ENCODE data around the gene CDH13. TPM values are rescaled to one million over a fixed set of nuclear protein-coding genes. Genes with fewer than 3 reads are reported as not detected.

The CDH13 gene
- polyA plus RNA-seq, 4 donors = 9.4 to 16.6 (median 13.4) TPM

- no peak for DNase-seq (ENCODE audit: low read depth in 4 of 4, low spot score in 2 of 4)
These were observed 393.2 kb downstream of the CDH13 start for GRCh38 chr16:83019963-83020362.

- no peak for DNase-seq (ENCODE audit: low read depth in 4 of 4, low spot score in 2 of 4)
These were observed 394.3 kb downstream of the CDH13 start for GRCh38 chr16:83021045-83021444.

- no peak for DNase-seq (ENCODE audit: low read depth in 4 of 4, low spot score in 2 of 4)
These were observed 395.0 kb downstream of the CDH13 start for GRCh38 chr16:83021746-83022145.

GRCh38 chr16:83023011-83023410 lies 396.2 kb downstream of the CDH13 start:
- DNase-seq (ENCODE audit: low read depth in 4 of 4, low spot score in 2 of 4) = no peak

GRCh38 chr16:83023640-83024039 lies 396.9 kb downstream of the CDH13 start:
- no peak for DNase-seq (ENCODE audit: low read depth in 4 of 4, low spot score in 2 of 4)

GRCh38 chr16:83027973-83028372 lies 401.2 kb downstream of the CDH13 start:
- DNase-seq (ENCODE audit: low read depth in 4 of 4, low spot score in 2 of 4) = no peak

GRCh38 chr16:83029467-83029866 lies 402.7 kb downstream of the CDH13 start:
- DNase-seq (ENCODE audit: low read depth in 4 of 4, low spot score in 2 of 4) = no peak

- DNase-seq (ENCODE audit: low read depth in 4 of 4, low spot score in 2 of 4) = no peak
These were observed 404.8 kb downstream of the CDH13 start for GRCh38 chr16:83031524-83031923.

GRCh38 chr16:83037102-83037501 lies 410.3 kb downstream of the CDH13 start:
- no peak for DNase-seq (ENCODE audit: low read depth in 4 of 4, low spot score in 2 of 4)

- no peak for DNase-seq (ENCODE audit: low read depth in 4 of 4, low spot score in 2 of 4)
These were observed 411.1 kb downstream of the CDH13 start for GRCh38 chr16:83037884-83038283.

GRCh38 chr16:83040174-83040573 lies 413.4 kb downstream of the CDH13 start:
- no peak for DNase-seq (ENCODE audit: low read depth in 4 of 4, low spot score in 2 of 4)

- no peak for DNase-seq (ENCODE audit: low read depth in 4 of 4, low spot score in 2 of 4)
These were observed 417.8 kb downstream of the CDH13 start for GRCh38 chr16:83044589-83044988.

- DNase-seq (ENCODE audit: low read depth in 4 of 4, low spot score in 2 of 4) = no peak
These were observed 419.0 kb downstream of the CDH13 start for GRCh38 chr16:83045790-83046189.

- DNase-seq (ENCODE audit: low read depth in 4 of 4, low spot score in 2 of 4) = no peak
These were observed 419.9 kb downstream of the CDH13 start for GRCh38 chr16:83046664-83047063.

GRCh38 chr16:83051451-83051850 lies 424.7 kb downstream of the CDH13 start:
- DNase-seq (ENCODE audit: low read depth in 4 of 4, low spot score in 2 of 4) = no peak

GRCh38 chr16:83054283-83054682 lies 427.5 kb downstream of the CDH13 start:
- DNase-seq (ENCODE audit: low read depth in 4 of 4, low spot score in 2 of 4) = no peak

GRCh38 chr16:83058376-83058775 lies 431.6 kb downstream of the CDH13 start:
- DNase-seq (ENCODE audit: low read depth in 4 of 4, low spot score in 2 of 4) = no peak

- peak in 1 of 4 donors; percentile 19 for DNase-seq (ENCODE audit: low read depth in 4 of 4, low spot score in 2 of 4)
These were observed 432.5 kb downstream of the CDH13 start for GRCh38 chr16:83059237-83059636.

- no peak for DNase-seq (ENCODE audit: low read depth in 4 of 4, low spot score in 2 of 4)
These were observed 439.2 kb downstream of the CDH13 start for GRCh38 chr16:83066011-83066410.

GRCh38 chr16:83066881-83067280 lies 440.1 kb downstream of the CDH13 start:
- DNase-seq (ENCODE audit: low read depth in 4 of 4, low spot score in 2 of 4) = no peak

GRCh38 chr16:83068686-83069085 lies 441.9 kb downstream of the CDH13 start:
- no peak for DNase-seq (ENCODE audit: low read depth in 4 of 4, low spot score in 2 of 4)

GRCh38 chr16:83070416-83071209 lies 443.8 kb downstream of the CDH13 start:
- no peak for DNase-seq (ENCODE audit: low read depth in 4 of 4, low spot score in 2 of 4)

- no peak for DNase-seq (ENCODE audit: low read depth in 4 of 4, low spot score in 2 of 4)
These were observed 449.2 kb downstream of the CDH13 start for GRCh38 chr16:83075956-83076355.

Data from left renal cortex interstitium (tissue), 4 donors.